GM12864 (cell line): ENCODE results near the gene ALOX5.

Experiments
- DNase-seq: peaks from one replicate; pipeline ENCODE4 v3.0.0-alpha.2; 2011; ENCODE audit warnings: low read depth
- H3K4me3 ChIP-seq: 2 replicates; pipeline ENCODE4 v1.5.1; 2011; ENCODE audit warnings: mild to moderate bottlenecking, low read depth, low read length, control low read depth
- TF ChIP-seq, protein P1 (sequence below): IDR thresholded peaks from 2 replicates; pipeline ENCODE4 v1.5.1; 2011; ENCODE audit warnings: low read depth, mild to moderate bottlenecking, moderate library complexity, low read length, control low read depth, inconsistent platforms; ENCODE audit errors: missing control alignments

ALOX5 gene

GRCh38 chr10:45466784-45467183, 92.8 kb downstream of the ALOX5 start:
- DNase-seq = no peak
- TF ChIP-seq, protein P1, sequence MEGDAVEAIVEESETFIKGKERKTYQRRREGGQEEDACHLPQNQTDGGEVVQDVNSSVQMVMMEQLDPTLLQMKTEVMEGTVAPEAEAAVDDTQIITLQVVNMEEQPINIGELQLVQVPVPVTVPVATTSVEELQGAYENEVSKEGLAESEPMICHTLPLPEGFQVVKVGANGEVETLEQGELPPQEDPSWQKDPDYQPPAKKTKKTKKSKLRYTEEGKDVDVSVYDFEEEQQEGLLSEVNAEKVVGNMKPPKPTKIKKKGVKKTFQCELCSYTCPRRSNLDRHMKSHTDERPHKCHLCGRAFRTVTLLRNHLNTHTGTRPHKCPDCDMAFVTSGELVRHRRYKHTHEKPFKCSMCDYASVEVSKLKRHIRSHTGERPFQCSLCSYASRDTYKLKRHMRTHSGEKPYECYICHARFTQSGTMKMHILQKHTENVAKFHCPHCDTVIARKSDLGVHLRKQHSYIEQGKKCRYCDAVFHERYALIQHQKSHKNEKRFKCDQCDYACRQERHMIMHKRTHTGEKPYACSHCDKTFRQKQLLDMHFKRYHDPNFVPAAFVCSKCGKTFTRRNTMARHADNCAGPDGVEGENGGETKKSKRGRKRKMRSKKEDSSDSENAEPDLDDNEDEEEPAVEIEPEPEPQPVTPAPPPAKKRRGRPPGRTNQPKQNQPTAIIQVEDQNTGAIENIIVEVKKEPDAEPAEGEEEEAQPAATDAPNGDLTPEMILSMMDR = no peak
- H3K4me3 ChIP-seq = no peak overlapping the region

DNA sequence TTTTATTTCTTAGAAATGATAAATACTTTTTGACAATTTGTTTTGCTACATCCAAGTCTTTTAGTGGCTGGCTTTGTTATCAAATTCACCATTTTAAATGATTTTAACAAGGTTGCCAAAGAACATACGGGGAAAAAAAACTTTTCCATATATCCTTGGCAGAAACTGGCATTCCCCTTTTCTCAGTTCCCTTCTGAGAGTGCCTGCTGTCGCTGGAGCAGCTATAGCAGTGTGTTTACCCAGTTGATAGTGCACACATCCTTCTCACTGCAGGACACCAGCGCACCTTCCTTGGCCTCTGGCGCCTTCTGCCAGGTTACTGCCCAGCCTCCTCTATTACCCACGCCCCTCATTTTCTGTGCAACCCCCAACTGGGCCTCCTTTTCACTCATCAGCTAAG, 94.1 kb downstream of the ALOX5 start:
- TF ChIP-seq, protein P1 = no peak
- H3K4me3 ChIP-seq = no peak overlapping the region
- no peak for DNase-seq

- TF ChIP-seq, protein P1 = no peak
- H3K4me3 ChIP-seq = no peak overlapping the region
- DNase-seq = no peak
Observed at GRCh38 chr10:45470098-45471012, 96.3 kb downstream of the ALOX5 start.

DNA sequence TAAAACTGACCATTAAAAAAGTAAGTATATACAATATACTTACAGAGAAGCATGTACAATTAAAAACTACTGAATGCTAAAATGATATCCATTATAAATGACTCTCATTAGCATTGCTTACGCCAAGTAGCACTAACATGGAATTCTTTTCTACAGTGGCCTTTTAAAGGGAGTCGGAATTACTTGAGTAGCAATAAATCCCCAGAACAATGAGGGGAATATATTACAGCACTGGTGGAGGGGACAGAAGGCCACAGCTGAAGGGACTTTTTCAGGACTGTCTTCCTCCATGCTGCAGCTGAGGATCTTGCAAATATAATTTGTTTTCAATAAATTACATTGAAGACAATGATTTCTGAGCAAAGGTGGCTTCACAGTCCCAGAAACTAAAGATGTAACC, 97.0 kb downstream of the ALOX5 start:
- TF ChIP-seq, protein P1 = no peak
- no peak for DNase-seq
- H3K4me3 ChIP-seq = no peak overlapping the region

- TF ChIP-seq, protein P1 = no peak
- H3K4me3 ChIP-seq = no peak overlapping the region
- no peak for DNase-seq
Observed at GRCh38 chr10:45471531-45472310, 97.7 kb downstream of the ALOX5 start.

- no peak for DNase-seq
- TF ChIP-seq, protein P1 = no peak
- H3K4me3 ChIP-seq = no peak overlapping the region
Observed at GRCh38 chr10:45473126-45473525, 99.1 kb downstream of the ALOX5 start.
